Stimulated activated CD4-positive, alpha-beta T cell treated with anti-CD3 and anti-CD28 coated beads, Interleukin-2, amount 100 ng/mL, for 4 hours (primary cell): ENCODE data around the gene CDK16.

Experiments used
- DNase-seq: peaks from one replicate; pipeline ENCODE4 v3.0.0-alpha.2; 2020; ENCODE audit warnings: low read depth

Gene CDK16

DNA sequence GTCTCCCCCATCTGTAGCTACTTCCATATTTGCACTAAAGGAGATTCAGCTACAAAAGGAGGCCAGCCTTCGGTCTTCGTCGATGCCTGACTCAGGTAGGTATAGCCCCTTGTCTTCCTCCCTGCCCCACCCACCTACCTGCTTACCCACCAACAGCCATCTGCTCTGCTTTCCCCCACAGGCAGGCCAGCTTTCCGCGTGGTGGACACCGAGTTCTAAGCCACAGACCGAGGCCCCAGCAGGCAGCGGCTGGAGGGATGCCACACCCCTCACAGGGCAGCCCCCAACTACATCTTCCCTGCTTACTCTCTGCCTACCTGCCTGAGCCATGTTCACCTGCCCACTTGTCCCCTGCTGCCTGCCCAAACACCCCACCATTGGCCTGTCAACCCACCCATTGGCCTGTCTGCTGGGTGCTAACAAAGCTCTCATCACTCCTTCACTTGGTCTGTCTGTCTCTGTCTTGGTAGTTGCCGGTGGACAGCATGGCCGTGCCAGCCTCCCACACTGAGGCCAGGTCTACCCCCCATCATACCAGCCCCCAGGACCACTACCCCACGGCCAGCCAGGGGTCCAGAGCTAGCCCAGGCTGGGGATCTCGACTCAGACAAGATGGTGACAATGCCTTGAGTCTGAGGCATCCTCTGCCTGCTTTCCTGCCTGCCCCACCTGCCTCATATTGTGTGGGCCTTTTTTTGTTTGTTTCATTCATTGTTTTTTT, 10.2 kb downstream of the CDK16 start:
- DNase-seq, result no peak

DNA sequence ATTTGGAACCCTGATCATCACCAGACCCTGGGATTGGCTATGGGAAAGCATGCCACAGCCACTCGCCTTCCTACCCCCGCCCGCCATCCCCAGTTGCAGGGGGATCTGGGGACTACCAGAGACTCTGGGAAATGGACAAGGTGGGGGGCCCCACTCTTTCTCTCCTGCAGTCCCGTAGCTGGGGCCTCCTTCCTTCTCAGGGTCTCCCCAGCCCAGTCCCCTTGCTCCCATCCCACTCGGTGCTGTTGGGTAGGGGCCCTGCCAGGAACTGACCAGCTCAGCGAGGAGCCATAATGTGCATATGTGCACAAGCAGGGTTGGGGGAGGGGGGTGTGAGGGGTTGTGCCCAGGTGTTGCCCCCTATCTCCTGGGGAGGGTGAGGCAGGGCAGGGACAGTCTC, 10.9 kb downstream of the CDK16 start:
- no peak for DNase-seq

DNA sequence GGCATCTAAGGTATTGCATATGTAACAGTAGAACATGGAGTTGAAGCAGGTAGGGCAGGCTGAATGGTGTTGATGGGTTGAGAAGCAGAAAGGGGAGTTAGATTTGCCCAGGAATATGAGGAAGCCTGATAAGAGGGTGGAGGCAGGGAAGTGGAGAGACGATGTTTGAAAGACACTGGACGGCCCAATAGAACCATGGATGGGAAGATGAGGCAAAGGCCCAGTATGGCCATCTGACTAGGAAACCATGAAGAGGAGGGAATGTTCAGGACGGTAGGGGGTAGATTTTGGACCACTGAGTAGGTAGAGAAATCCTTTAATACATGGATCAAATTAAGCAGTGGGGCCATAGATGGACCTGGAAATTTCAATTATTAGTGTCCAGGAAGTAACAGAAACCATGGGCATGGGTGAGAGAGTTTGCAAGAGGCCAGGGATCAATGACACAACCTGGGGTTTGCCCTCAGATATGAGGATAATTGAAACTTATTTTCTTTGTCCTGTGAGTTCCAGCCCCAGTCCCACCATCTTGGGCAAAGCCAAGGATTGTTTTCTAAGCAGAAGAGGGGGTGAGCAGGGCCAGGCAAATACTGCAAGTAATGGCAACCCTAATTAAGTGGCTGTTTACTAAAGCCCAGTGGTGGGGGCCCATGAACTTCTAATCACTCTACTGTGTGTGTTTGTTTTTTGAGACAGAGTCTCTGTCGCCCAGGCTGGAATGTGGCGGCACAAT, 11.8 kb downstream of the CDK16 start:
- DNase-seq, result no peak

DNA sequence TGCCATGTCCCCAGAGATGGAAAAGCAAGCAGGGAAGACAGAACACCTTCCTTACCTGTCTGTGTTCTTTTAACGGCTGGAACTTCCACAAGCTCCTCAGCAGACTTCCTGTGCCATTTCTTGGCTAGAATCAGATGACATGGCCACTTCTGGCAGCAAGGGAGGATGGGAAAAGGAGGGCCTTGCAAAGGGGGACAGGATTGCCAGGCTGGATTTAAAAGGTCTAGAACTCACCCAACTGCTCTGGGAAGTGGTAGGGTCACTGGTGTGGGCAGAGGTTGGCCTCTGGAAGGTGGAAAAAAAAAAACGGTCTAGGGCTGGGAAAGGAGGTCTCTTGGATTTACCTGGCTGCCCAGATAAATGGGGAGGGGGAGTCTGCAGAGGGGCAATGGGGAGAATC, 12.7 kb downstream of the CDK16 start:
- DNase-seq, result no peak

DNA sequence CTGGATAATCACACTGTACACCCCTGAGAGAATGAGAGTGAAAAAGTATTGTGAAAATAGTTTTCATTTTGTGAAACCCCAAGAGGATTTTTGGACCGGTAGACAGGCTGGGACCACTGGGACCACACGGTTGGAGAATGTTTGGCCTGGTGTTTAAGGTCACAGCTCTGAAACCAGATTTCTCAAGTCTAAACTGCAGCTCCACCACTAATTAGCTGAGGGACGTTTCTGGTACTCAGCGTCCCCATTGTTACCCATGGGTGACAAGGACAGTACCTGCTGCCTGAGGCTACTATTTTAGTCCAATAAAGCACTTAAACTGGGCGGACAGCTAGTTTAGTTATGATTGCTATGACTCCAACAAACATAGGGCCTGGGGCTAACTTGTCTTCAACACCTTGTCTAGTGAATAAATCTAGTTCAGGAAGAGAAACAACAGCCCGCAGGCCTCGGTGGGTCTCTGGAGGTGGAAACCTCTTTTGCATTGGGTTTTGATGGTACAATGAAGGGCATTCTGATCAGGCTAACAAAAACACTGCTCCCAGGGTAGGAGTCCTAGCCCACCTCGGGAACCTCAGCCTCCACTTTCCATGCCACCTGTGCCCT, 13.8 kb downstream of the CDK16 start:
- DNase-seq, result no peak

DNA sequence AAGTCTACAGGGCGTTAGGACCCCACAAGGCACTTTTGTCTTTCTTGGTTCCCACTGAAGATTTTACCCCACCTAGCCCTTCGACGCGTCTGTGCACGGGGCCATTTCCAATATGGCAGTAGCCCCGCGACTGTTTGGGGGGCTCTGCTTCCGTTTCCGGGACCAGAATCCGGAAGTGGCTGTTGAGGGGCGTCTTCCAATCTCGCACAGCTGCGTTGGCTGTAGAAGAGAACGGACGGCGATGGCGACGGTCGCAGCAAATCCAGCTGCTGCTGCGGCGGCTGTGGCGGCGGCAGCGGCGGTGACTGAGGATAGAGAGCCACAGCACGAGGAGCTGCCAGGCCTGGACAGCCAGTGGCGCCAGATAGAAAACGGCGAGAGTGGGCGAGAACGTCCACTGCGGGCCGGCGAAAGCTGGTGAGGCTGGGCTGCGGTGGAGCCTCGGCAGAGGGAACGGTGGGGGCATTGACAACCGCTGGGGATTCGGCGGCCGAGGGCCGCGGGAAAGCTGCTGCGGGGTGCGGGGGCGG, 14.4 kb downstream of the CDK16 start, which contains the start of gene USP11:
Gene USP11, plus strand, starts transcription at position 207 of the 530 bp plus-strand sequence. Its CDS starts 35 bp downstream, at position 242.
- DNase-seq, result no peak

DNA sequence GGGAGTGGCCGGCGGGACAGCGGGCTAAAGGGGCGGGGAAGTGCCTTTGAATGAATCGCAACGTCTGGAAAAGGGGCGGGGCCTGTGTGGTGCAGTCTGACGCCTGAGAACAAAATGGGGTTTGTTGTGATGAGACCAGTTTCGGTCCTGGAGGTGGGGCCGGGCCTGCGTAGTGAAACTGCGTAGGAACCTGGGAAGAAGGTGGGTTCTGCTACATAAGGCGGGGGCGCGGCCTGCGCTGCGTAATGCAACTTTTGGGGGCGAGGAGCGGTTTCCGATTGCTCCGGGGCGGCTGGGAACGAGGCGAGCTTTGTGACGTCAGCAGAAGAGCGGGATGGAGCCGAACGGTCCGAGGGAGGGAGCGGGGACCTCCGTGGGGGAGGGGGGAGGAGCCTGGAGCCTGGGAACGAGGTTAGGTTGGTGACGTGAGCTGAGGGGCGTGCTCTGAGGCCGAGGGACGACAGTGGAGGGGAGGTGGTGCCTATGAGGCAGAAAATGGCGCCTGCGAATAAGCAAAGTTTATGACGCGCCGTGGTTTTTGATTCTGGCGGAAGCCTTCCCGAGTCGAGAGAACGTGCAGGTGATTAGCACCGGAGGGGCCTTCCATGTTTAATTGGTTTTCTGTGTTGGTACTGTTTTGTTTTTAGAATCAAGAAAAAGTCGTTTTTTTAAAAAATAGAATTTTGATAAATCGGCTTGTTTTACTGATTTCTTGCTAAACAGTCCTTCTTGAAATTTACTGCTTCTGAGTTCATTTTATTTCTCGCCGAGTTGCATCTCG, 15.0 kb downstream of the CDK16 start:
- DNase-seq, result peak; percentile 93

DNA sequence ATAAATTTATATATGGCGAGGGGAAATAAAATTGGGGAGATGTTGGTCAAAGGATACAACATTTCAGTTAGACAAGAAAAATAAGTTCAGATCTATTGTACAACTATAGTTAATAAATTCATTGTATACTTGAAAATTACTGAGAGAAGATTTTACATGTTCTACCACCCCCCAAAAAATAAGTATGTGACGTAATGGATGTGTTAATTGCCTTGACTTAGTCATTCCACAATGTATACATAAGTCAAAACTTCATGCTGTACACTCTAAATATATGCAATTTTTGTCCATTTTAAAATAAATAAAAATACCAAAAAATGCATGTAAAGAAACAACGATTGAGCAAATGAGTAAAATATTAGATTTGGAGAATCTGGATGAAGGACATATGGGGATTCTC, 16.1 kb downstream of the CDK16 start:
- DNase-seq, result no peak

DNA sequence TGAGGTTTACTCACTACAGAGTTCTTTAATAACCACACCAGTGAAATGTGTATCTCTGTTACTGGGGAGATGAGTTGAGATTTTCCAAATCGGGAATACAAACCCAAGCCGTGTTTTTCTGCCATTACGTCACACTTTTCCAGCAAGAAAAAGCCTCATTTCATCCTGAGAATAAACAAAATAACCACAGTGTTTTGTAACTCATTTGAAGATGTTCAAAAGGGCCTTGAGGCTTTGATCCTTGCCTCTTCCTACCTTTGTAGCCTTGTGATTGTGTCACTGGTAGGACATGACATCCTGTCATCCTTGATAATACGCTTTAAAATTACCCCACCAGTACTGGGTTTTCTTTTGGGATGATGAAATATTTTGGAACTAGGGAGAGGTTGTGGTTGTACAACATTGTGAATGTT, 17.2 kb downstream of the CDK16 start:
- DNase-seq, result no peak

DNA sequence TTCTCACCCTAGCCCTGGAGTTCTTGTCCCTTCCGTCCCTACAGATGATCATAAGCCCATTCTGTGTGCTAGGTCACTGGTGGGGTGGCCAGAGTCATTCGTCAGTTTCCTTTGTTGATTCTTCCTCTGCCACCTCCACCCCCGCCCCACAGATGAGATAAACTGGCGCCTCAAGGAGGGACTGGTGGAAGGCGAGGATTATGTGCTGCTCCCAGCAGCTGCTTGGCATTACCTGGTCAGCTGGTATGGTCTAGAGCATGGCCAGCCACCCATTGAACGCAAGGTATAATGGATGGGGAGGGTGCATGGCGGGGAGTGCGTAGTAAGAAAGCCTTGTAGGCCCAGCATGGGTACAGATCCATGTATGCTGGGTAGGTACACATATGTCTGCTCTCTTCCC, 20.7 kb downstream of the CDK16 start:
- no peak for DNase-seq

DNA sequence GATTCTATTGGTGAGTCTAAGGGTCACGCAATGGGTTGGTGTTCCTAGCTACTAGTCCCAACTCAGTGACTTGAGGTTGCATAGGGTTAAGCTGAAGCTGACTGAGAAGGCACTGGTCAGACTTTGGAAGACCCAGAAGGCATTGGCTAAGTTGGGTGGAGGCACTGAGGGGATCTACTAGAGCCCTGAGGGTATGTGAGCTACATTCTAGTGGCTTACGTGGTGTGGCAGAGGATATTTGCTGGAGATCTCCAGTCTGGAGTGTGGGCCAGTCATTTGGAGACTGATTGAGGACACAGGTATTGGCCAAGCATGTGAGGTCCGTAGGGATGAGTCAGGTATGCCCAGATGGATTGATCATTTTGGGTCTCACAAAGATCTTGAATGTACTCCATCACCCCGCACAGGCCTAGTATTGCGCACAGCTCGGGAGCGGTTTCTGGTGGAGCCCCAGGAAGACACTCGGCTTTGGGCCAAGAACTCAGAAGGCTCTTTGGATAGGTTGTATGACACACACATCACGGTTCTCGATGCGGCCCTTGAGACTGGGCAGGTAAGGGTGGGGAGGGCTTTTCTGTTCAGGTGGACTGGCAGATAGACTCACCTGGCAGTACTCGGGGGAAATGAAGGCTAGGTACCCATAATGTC, 21.5 kb downstream of the CDK16 start:
- no peak for DNase-seq

DNA sequence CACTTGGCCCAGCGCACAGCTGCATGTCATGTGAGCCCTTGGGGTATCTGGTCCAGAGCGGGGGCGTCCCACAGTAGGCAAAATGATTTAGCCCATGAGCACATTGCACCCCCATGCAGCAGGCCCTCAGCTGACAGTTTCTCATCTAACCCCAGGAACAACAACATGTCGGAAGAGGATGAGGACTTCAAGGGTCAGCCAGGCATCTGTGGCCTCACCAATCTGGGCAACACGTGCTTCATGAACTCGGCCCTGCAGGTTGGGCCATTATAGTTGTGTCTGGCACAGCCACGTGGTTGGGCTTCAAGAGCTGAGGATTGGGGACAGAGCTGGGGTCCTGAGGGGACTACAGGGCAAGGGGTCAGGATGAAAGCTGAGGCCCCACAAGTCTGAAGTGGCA, 22.1 kb downstream of the CDK16 start:
- DNase-seq, result no peak

DNA sequence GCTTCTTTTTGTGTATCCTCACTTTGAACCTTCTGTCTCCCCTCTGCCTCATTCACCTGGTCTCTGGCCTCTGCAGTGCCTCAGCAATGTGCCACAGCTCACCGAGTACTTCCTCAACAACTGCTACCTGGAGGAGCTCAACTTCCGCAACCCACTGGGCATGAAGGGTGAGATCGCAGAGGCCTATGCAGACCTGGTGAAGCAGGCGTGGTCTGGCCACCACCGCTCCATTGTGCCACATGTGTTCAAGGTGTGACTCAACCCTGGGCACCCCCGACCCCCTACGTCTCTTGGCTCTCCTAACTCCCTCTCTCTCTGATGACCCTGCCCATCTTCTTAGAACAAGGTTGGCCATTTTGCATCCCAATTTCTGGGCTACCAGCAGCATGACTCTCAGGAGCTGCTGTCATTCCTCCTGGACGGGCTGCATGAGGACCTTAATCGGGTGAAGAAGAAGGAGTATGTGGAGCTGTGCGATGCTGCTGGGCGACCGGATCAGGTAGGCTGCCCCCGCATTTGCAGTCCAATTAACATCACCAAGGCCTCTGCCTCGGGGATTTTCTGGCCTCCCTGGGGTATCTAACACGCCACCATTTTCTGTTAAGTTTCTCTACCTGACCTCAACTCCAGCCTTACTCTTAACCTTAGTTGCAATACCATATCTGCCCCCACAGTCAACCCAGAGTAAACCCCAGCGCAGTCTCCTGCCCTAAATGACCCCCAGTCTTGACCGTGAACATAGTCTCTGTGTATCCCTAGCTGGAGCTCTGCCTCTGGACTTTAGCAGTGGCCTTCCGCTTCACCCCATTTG, 22.9 kb downstream of the CDK16 start:
- no peak for DNase-seq

DNA sequence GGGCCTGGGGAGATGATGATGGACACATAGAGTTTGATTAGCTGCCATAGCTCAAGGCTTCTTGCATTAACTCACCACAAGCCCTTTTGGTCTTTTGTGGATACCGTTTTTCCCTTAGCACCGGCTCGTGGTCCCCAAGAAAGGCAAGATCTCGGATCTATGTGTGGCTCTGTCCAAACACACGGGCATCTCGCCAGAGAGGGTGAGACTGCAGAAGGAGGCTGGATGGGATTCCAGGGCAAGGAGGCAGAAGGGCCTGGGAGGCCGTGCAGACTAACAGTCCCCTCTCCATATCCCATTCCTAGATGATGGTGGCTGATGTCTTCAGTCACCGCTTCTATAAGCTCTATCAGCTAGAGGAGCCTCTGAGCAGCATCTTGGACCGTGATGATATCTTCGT, 23.8 kb downstream of the CDK16 start:
- DNase-seq, result no peak

DNA sequence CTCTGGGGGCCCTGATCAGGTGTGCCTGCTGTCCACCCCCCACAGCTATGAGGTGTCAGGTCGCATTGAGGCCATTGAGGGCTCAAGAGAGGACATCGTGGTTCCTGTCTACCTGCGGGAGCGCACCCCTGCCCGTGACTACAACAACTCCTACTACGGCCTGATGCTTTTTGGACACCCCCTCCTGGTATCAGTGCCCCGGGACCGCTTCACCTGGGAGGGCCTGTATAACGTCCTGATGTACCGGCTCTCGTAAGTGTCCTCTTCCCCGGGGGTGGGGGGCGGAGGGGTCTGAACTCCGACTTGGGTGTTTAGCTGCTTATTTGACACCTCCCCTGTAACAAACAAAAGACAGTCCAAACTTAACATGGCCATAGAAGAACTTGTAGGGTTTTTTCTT, 24.9 kb downstream of the CDK16 start:
- no peak for DNase-seq

DNA sequence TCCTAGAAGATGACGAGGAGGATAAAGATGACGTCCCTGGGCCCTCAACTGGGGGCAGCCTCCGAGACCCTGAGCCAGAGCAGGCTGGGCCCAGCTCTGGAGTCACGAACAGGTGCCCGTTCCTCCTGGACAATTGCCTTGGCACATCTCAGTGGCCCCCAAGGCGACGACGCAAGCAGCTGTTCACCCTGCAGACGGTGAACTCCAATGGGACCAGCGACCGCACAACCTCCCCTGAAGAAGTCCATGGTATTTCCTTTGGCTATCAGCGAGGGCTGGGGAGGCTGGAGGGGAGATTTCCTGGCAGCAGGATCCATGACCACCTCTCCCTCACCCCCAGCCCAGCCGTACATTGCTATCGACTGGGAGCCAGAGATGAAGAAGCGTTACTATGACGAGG, 26.2 kb downstream of the CDK16 start:
- DNase-seq, result no peak

DNA sequence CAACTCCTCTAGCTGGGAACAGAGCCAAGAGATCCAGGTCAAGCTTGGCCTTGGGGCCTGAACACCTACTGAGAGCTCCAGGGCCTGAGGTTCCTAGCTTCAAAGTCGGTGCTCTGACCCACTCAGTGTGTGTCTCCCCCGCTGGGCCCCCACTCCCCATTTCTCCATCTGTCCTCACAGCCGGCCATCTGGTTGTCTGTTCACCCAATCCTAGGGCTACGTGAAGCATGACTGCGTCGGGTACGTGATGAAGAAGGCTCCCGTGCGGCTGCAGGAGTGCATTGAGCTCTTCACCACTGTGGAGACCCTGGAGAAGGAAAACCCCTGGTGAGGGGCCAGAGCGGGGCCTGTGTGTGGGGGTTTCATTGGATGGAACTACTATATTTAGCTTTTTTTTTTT, 26.7 kb downstream of the CDK16 start:
- no peak for DNase-seq

DNA sequence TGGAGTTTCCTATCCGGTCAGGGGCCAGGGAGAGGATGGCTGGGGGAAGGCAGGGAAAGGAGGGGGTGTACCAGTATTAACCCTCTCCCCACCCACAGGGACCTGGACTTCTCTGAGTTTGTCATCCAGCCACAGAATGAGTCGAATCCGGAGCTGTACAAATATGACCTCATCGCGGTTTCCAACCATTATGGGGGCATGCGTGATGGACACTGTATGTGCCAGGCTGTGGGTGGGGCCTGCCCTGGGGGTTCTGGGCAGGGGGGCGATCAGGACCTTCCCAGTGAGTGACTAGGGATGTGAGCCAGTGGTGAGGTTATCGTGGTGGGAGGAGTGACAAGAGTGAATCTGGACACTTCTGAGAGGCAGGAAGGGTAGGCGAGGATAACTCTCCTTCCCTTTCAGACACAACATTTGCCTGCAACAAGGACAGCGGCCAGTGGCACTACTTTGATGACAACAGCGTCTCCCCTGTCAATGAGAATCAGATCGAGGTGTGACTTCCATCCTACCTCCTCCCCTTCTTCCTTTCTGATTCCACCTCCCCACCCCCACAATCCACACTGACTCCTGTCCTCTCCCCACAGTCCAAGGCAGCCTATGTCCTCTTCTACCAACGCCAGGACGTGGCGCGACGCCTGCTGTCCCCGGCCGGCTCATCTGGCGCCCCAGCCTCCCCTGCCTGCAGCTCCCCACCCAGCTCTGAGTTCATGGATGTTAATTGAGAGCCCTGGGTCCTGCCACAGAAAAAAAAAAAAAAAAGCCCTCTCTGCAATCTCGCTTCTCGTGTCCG, 28.9 kb downstream of the CDK16 start:
- DNase-seq, result no peak

DNA sequence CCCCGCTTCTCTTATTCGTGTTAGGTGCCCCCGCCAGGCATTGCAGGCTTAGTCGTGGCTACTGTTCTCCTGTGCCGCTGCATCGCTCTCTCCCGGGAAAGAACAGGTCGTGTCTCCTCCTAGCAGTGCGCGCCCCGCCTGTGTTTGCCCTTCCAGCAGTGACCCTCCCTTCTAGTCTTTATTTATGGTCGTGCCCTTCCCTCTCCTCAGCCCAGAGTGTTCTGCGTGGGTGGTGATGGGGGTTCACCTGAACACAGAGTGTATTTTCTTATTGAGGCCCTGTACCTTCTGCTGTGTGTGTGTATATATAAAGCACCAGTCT, 29.5 kb downstream of the CDK16 start:
- DNase-seq, result no peak

DNA sequence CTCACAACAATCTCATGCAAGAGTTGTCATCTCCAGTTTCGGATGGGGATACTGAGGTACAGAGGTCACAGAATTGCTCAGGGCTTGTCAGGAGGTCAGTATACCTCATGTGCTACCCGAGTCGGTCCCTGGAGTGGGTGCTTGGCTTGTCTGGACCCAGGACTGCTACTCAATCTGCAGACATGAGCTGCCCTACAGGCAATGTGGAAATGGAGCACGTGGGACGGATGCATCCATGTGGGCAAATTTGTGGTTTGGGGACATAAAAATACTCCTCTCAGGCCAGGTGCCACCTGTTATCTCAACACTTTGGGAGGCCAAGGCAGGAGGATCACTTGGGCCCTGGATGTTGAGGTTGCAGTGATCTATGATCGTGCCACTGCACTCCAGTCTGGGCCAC, 30.1 kb downstream of the CDK16 start:
- DNase-seq, result no peak
